Measurements from ENCODE around the gene MYMK.

The MYMK gene

DNA sequence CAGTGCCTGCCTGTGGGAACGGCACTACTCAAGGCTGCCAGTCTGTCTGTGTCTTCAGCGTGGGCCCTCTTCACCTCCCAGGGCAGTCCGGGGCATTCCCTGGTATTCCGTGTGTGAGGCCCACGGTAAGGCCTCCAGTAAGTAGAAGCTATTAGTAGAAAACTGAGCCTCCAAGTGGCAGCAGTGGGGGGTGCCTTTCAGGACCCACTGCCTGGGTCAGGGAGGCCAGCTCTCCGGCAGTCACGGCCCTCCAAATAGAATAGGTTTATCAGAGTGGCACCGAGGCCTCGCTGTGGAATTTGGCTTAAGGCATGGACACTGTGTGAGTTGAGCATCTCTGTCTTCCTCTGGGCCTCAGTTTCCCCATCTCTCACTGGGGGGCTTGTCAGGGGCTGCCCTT, 32.8 kb upstream of the MYMK start:
- no peak for DNase-seq

DNA sequence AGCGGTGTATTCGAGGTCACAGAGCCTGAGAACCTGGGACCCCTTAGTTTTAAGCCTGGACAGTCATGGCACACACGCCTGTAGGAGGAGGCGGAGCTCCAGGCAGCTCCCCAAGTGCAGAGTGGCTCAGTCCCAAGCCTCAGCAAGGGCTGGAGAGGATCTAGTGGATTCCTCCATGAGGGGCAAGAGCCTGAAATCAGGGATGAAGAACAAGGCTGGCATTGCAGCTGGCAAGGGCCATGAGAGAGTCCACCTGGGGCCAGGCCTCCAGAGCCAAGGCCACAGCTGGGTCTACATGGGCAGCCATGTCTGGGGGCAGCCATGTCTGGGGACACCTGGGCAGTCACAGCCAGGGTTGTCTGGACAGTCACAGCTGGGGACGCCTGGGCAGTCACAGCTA, 31.6 kb upstream of the MYMK start:
- DNase-seq = no peak

DNA sequence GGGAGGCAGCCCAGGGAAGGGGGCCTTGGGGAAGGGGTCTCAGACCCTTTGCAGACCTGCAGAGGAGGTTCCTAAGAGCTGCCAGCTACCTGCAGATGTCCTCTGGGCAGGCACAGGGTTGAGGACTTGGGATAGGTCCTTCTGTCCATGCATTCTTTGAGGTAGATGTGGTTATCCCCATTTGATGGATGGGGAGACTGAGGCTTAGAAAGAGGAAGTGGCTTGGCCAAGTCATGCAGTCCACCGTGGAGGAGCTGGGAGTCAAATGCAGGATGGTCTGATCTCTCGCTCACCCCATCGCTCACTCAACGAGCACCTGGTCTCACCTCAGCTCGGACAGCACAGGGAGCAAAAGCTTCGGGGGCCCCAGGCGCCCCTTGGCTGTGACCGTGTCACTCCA, 30.0 kb upstream of the MYMK start:
- DNase-seq = no peak

DNA sequence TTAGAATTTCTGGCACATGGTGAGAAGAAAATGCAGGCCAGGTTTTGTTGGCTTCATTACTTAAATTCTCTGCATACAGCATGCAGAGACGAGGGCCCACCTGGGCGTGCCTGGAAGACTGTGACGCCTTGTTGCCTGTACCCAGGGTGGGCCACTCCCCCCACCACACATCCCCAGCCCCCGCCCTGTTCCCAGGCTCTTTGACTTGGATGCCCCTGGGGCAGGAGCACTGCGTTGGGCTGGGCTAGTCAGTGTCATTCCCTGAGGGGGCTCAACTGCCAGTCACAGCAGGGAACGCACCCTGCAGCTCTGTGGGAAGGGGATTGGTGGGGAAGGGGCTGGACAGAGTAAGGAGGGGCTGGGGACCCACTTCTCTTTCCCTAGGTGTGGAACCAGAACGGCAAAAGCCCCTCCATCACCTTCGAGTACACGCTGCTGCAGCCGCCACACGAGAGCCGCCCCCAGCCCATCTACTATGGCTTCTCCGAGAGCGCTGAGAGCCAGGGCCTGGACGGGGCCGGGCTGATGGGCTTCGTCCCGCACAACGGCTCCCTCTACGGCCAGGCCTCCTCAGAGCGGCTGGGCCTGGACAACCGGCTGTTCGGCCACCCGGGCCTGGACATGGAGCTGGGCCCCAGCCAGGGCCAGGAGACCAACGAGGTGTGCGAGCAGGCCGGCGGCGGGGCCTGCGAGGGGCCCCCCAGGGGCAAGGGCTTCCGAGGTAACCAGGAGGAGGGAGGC, 29.4 kb upstream of the MYMK start:
- DNase-seq = no peak

DNA sequence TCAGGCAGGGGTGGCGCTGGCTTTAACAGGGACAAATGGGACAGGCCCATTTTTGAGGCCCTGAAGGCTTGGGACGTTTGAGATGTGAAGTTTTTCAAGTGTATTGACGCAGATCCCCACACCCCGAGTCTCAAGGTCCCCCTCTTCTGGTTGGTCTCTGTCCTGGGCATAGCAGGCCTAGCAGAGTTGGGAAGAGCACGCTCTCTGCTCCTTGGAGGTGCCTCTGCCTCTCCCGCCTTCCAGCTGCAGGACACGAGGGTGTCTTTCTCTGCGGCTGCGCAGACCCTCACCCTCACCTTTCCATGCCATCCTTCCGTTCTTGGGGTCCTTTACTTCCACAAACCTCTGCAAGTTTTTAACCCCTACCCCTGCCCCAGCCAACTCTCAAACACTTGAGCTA, 28.4 kb upstream of the MYMK start:
- DNase-seq = no peak

DNA sequence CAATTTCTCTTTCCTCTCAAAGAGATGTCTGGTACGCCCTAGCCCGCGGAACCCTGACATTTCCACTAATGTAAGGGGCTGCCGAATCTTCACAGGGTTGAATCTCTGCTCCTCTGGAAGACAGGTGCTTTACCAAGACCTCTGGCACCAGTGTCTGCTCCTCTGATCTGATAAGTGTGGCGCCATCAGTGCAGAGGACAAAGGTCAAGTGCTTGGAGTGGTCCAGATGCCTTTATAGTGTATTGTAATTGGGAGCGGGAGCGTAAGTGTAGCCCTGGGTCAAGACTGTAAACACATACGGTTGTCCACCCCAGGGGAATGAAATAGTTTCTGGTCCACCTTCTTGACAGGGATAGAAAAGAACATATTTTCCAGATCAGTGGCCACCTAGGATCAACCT, 27.5 kb upstream of the MYMK start:
- DNase-seq = no peak

DNA sequence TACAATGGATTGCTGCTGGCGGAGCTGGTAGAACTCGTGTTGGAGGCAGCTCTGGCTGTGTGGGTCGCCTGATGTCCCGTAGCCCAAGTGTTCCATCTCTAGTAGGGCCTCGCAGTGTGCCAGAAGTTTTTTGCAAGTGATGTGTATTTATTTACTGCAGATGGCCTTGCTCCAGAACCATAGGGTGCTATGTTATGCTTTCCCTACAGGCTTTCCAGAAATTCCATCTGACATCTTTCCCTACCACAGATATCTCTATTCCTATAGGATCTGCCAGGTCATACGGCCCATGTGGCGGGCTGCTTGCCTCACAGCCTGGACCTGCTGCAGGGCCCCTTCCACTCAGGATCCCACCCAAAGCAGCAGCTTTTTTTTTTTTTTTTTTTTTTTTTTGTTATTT, 26.7 kb upstream of the MYMK start:
- no peak for DNase-seq

DNA sequence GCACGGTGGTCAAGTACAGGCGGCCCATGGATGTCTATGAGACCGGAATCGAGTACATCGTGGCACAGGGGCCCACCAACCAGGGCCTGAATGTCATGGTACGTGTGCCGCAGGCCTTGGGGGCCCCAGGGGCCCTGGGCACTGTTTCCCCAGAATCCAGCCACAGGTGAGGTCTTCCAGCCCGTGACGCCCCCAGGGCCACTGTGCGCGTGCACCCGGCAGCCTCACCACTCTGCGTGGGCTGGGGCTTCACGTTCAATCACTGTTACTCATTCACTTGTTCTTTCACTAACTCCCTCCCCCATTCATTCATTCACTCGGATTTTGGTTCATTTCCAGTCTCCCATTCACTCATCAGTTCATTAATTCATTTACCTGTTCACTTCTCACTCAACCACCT, 22.4 kb upstream of the MYMK start:
- no peak for DNase-seq

DNA sequence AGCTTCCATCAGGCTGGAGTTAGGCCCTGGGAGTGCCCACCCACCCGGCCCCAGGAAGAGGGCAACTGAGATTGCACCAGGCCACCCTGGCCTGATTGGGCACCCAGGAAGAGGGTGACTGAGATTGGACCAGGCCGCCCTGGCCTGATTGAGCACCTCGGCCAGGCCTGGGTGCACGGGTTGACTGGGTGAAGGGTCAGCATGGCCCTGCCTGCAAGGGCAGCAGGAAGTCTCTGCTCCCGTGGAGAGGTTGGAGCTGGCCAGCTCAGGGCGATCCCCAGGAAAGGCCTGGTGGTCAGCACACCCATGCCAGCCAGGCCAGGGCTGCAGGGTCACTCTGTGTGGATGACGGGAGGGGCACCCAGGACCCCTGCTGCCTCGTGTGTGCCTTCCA, 21.5 kb upstream of the MYMK start:
- no peak for DNase-seq

DNA sequence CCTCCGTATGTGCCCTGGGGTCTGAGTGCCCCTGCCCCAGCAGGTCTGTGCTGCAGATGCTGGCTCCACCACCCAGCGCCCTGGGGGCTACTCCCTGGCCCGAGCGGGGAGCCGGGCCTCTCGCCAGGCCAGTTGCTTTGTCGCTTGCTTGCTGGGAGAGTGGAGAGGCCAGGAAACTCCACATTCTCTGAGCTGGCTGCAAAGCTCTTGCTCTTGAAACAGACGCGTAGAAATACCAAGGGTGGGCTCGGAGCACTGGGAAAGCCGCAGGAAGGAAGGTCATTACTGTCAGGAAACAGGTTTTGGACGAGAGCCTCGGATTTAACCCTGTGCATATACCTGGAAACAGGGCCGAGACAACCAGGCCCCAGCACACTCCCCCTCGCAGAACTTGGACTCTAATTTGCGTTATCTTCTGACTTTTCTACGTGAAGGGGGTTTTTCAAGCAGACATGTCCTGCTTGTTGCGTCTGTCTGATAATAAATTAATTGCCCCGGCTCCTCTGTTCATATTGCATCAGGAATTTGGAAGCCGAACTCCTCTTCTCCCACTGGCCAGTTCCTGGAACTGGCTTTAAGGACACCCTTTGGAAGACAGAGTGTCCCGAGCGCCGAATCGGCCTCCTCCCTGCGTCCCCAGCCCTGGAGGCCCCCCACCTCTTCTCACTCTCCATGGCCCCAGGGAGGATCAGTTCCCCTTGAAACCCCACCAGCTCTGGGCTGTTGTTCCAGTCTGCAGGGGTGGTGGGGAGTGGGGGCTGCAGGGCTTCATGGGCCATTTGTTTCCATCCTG, 20.9 kb upstream of the MYMK start:
- DNase-seq = no peak

DNA sequence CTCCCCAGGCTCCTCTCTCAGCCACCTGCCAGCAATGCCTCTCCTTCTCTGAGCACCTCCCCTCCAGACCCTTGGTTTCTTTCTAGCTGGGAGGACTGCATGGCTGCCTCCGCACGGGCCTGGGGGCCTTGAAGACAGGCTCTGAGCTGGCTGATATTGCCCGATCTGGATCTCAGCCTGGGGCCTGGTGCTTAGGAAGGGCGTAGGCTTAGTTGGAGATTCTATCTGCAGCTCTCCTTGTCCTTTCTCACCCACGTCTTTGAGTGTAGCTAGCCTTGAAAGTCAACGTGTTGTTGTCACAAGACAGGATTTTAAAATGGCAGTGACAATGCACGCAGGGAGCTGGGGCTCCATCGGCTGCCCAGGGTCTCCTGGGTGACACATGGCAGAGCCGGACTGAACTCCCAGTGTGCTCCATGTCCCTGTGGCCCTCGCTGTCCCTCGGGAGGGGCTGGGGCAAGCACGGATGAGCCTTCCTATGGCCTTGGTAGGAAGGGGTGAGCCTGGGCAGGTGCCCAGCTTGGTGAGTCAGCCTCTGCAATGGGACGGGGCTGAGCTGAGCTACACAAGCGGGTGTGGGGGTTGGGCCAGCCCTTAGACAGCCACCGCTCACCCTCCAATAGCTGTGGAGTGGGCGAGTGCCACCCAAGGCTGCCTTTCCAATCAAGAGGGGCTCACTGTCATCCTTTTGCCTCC, 19.2 kb upstream of the MYMK start:
- no peak for DNase-seq

DNA sequence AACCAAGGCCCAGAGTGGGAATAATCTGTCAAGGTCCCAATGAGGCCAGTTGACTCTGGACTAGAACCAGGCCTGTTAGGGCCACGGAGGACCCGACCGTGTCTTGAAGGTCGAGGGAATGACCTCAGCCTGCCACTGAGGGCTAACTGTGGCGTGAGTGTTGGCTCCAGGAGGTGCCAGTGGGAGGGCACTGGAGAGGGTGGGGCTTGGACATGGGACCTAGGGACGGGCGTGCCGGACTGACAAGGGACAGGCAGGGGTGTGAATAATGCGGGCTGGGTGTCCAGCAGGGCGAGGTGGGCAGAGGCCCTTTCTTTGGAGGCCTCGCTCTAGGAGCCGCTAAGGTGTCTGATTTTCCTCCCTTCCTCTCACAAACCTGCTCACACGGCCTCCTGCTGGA, 17.2 kb upstream of the MYMK start:
- DNase-seq = no peak

DNA sequence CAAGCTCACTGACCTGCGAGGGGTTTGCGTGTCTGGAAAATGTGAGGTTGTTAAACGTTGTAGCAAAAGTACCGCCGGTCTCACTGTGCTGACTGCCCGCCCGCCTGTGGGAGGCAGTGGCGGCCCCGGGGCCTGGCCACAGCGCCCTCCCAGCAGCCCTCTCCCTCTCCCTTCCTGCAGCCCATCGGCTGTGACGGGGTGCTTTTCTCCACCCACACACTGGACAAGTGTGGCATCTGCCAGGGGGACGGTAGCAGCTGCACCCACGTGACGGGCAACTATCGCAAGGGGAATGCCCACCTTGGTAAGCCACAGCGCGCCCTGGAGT, 15.9 kb upstream of the MYMK start:
- no peak for DNase-seq

DNA sequence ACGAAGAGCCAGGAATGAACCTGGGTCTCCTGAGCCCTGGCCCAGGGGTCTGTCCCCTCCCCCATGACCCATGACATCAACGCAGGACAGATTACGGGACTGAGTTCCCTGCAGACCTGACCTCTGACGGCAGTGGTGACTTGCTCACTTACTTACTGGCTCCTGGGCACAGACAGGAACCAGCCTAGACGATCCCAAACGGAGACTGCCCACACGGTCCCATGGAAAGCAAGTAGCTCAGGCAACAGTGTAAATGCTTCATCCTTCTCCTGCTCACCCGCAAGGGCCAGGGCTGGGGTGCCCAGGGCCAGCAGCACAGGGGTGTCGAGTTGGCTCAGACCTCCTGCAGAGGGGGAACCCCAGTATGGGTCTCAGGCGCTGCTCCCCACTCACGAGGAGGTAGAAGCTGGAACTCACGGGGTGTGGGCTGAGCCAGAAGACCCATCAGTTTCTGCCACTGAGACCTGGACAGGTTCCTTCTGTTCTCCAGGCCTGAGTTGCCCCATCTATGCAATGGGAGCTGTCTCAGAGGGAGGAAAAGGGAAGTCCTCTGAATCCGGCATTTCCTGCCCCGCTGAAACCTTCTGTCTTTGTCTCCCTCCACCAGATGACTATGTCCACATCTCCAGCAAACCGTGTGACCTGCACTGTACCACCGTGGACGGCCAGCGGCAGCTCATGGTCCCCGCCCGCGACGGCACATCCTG, 15.4 kb upstream of the MYMK start:
- no peak for DNase-seq

DNA sequence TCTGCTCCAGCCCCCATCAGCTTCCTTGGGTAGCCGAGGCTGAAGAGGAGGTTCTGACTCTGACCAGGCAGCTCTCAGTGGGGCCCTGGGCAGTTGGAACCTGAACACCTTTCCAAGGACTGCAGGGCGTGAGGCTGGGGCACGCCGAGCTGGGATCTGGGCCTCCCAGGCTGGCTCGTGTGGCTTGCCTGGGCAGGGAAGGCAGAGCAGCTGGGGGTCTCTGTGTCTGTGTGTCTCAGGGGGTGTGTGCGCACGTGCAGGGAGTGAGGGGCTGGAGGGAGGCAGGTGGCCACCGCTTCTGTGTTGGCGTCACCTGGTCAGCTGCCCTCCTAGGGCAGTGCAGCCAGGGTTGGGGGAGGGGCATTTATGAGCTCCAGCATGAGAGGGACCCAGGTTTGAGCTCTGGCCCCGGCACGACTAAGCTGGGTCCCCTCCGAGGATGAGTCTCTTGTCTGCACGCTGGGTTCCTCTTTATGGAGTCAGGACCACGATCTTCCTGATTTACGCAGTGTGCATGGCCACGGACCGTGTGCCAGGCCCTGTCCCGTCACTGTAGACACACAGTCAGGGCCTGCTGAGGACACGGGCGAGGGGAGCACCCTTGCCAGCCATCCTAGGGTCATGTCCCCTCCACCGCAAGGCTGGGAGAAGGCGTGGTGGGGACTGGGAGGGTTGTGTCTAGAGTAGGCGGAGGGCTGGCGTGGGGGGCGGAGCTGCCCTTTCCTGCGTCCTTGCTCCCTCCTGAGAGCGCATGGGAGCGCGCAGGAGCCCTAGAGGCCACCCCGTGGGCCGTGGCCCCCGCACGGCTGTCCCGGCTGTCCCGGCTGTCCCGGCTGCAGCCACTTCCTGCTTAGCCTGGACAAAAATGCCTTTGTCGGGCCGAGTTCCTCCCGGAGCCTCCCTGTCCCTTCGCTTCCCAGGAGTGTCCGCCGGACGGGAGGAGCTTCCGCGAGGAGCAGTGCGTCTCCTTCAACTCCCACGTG, 14.4 kb upstream of the MYMK start:
- DNase-seq = no peak

DNA sequence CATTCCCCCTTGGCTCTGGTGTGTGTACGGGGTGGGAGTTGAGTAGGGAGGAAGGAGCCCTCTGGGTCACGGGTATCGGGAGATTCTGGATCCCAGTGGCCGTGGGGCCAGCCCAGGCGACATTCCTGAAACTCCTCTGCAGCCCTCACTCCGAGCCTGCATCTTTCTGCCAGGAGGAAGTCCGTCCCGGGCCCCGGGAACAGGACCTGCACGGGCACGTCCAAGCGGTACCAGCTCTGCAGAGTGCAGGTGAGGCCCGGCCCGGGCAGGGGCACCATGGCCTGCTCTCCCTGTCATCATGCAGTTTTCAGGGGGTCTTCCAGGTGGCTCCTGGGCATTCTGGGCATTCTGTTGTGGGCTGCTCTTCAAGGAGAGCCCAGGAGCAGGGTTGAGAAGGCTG, 13.4 kb upstream of the MYMK start:
- DNase-seq = no peak

DNA sequence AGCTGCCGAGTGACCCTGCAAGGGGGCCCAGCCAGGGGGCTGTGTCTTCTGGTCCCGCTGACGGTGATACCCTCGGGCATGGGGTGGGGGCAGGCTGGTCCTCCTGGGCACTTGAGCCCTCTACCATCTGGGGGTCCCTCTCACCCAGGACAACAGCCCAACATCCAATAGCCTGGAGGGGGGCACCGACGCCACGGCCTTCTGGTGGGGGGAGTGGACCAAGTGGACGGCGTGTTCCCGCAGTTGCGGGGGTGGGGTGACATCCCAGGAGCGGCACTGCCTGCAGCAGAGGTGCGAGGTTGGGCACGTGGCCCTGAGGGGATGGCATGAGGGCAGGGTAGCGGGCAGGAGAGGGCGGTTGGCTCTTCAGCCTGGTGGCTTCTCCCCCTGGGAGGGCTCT, 12.5 kb upstream of the MYMK start:
- no peak for DNase-seq

DNA sequence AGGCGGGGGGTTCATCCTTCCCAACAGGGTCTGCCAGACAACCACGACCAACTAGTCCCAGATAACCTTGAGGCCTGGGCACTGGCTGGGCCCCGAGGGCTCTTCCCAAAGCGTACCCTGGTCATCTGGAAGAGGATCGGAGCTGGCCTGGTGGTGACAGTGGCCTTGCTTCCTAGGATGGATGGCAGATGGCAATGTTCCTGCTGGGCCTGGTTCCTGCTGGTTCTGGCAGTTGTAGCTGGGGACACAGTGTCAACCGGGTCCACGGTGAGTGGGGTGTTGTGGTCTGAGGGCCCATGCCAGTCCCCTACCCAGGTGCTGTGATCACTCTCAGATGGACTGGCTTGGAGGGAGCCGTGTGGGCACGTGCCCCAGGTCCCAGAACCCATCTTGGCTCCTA, 11.8 kb upstream of the MYMK start:
- no peak for DNase-seq

DNA sequence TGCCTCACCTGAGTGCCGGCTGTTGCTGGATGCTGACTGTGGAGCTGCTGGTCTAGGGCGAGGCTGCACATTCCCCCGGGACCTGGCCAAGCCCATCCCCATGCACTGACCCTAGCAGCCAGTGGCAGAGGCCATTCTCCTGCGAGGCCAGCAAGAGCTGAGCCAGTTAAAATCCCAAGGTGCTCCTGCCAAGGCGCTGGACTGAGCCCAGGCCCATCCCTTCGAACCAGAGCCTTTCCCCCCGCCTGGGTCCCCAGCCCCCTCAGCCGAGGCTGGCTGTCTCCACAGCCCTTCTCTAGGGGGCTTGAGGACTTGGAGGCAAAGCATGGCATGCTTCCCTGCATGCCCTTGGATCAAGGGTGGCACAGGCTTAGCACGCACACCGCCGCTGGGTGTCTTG, 11.3 kb upstream of the MYMK start:
- DNase-seq = no peak

DNA sequence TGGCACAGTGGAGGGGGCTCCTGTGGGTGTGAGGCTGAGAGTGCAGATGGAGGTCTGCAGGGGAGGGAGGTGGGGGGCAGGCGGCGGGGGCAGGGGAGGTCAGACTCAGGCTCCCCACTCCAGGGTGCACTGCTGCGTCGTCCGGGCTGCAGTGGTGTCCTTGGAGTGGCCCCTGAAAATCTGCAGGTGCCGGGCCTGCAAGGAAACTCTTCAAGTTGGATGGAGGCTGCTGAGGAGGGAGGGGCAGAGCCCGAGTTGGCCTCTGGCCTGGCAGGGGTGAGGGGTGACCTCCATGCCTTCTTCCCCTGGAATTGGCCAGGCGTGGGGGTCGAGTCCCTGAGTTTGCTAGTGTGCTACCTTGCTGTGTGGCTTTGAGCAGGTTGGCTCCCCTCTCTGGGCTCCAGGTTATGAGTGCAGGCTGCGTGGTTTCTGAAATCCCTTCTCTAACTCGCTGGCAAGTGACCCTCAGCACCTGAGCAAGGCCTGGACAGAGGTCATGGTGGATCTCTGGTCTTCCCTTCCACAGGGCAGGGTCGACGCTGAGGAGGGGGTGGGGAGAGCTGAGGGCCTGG, 10.6 kb upstream of the MYMK start:
- DNase-seq = no peak

DNA sequence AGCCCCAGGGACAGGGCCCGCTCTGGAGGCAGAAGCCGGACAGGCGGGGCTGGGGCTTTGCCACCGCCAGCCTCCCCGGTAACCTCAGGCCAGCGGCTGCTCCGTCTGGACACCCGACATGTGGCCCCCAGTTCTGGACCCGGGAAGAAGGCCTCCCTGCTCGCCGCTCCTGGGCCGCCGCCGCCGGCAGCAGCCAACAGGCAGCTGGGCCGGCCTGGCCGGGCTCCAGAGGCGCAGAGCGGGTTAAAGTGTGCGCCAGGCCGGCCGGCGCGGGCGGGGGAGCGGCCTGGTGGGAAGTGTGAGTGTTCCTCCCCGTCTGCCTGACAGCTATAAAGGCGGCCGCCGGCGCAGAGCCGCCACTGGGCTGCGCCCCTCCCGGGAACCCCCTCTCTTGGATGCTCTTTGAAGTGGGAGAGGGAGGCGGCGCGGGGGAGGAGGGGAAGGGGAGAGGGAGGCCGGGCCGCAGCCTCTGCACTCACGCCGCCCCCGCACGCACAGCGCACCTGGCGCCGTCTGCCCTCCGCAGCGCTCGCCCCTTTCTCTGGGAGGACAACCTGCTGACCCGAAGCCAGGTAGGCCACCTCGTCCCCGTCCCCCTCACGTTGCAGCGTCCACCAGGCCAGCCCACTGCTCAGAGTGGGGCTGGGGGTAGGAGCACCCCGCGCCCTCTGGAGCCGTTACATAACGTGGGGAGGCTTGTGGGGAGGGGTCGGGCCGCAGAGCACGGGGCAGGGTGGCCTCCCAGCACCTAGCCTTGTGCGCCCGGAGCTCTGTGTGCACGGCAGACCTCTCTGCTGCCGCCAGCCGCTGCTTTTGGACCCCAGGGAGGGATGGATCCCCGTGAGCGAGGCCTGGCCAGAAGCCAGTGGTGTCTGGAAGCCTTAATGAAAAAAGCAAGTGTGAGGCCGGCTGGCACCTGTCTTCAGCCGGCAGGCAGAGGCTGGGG, 9.9 kb upstream of the MYMK start, which contains the start of gene ADAMTSL2:
TSS of gene ADAMTSL2 (plus strand) at position 359 of the 946 bp plus-strand sequence. CDS start 2,009 bp downstream, outside the sequence.
- peak; percentile 50 for DNase-seq

All from CD4-positive, alpha-beta T cell treated with Interleukin-10 for 1 hour (primary cell).